Neural cell (in vitro differentiated cells): ENCODE results near the gene NPM3. TPM values are rescaled to one million over a fixed set of nuclear protein-coding genes. Genes with fewer than 3 reads are reported as not detected.

ENCODE experiments used
- H2AFZ ChIP-seq: fragments of 200-600, 300-800 bp; sonication (generic), shearing (Covaris generic); 2 replicates; pipeline ENCODE4 v1.6.0; 2014; ENCODE audit warnings: low read depth, mild to moderate bottlenecking, antibody characterized with exemption, low read length, moderate library complexity
- H3F3A ChIP-seq: fragments of 200-600 bp; shearing (Covaris generic); 2 replicates; pipeline ENCODE4 v1.6.1; 2016; ENCODE audit warnings: mild to moderate bottlenecking, moderate library complexity, mixed read lengths, antibody characterized with exemption, low read length; ENCODE audit not compliant: insufficient read depth, poor library complexity, severe bottlenecking
- H3K27ac ChIP-seq: fragments of 200-600, 300-800 bp; sonication (generic), shearing (Covaris generic); 2 replicates; pipeline ENCODE4 v1.5.1; 2014; ENCODE audit warnings: mild to moderate bottlenecking, low read length, moderate library complexity
- H3K27me3 ChIP-seq: fragments of 300-800, 200-600 bp; sonication (generic), shearing (Covaris generic); 2 replicates; pipeline ENCODE4 v1.6.0; 2014; ENCODE audit warnings: mild to moderate bottlenecking, low read depth, low read length, moderate library complexity; ENCODE audit not compliant: insufficient read depth
- H3K36me3 ChIP-seq: fragments of 300-800, 200-600 bp; sonication (generic), shearing (Covaris generic); 2 replicates; pipeline ENCODE4 v1.5.1; 2014; ENCODE audit warnings: mild to moderate bottlenecking, antibody characterized with exemption, low read length, moderate library complexity; ENCODE audit not compliant: insufficient read depth
- H3K4me2 ChIP-seq: fragments of 300-800, 200-600 bp; sonication (generic), shearing (Covaris generic); 2 replicates; pipeline ENCODE4 v1.6.0; 2014; ENCODE audit warnings: mild to moderate bottlenecking, low read length
- H3K4me3 ChIP-seq: fragments of 300-800, 200-600 bp; sonication (generic), shearing (Covaris generic); 2 replicates; pipeline ENCODE4 v1.5.1; 2014; ENCODE audit warnings: mild to moderate bottlenecking, low read length, moderate library complexity
- H3K79me2 ChIP-seq: fragments of 200-600 bp; shearing (Covaris generic); replicated peaks from 2 replicates; pipeline ENCODE4 v1.6.0; 2014; ENCODE audit warnings: mild to moderate bottlenecking, low read length, moderate library complexity; ENCODE audit not compliant: insufficient read depth
- H3K9ac ChIP-seq: fragments of 300-800, 200-600 bp; sonication (generic), shearing (Covaris generic); 2 replicates; pipeline ENCODE4 v1.6.1; 2016; ENCODE audit warnings: mild to moderate bottlenecking, low read length, mixed read lengths
- H3K9me2 ChIP-seq: fragments of 200-600 bp; shearing (Covaris generic); 2 replicates; pipeline ENCODE4 v1.6.1; 2016; ENCODE audit warnings: mild to moderate bottlenecking, low read length, mixed read lengths; ENCODE audit not compliant: insufficient read depth
- H3K9me3 ChIP-seq: fragments of 200-600, 300-800 bp; sonication (generic), shearing (Covaris generic); 2 replicates; pipeline ENCODE4 v1.6.1; 2016; ENCODE audit warnings: mild to moderate bottlenecking, mixed run types, low read length, moderate library complexity, mixed read lengths
- H4K20me1 ChIP-seq: fragments of 200-600 bp; shearing (Covaris generic); 2 replicates; pipeline ENCODE4 v1.6.1; 2016; ENCODE audit warnings: mild to moderate bottlenecking, mixed run types; ENCODE audit not compliant: insufficient read depth
- CTCF ChIP-seq: fragments of 450-650 bp; IDR thresholded peaks from 2 replicates; pipeline ENCODE4 v1.5.1; 2014; ENCODE audit warnings: antibody characterized with exemption, mild to moderate bottlenecking, moderate library complexity; ENCODE audit not compliant: poor library complexity, severe bottlenecking
- EP300 ChIP-seq: fragments of 450-650 bp; conservative IDR thresholded peaks from 2 replicates; pipeline ENCODE4 v1.6.1; 2014; ENCODE audit warnings: antibody characterized with exemption, mild to moderate bottlenecking, moderate library complexity; ENCODE audit not compliant: poor library complexity, severe bottlenecking
- EZH2 ChIP-seq: fragments of 200-600, 300-800 bp; shearing (Covaris generic), sonication (generic); IDR thresholded peaks from 2 replicates; pipeline ENCODE4 v1.6.1; 2014; ENCODE audit warnings: antibody characterized with exemption, low read length, borderline replicate concordance, mild to moderate bottlenecking; ENCODE audit not compliant: insufficient read depth, poor library complexity, severe bottlenecking
- MXI1 ChIP-seq: fragments of 450-650 bp; conservative IDR thresholded peaks from 2 replicates; pipeline ENCODE4 v1.6.1; 2014; ENCODE audit warnings: antibody characterized with exemption, mild to moderate bottlenecking; ENCODE audit not compliant: poor library complexity, severe bottlenecking
- POLR2AphosphoS5 ChIP-seq: IDR thresholded peaks from 2 replicates; pipeline ENCODE4 v1.6.1; 2012
- RAD21 ChIP-seq: fragments of 450-650 bp; conservative IDR thresholded peaks from 2 replicates; pipeline ENCODE4 v1.6.1; 2014; ENCODE audit warnings: antibody characterized with exemption, mild to moderate bottlenecking, moderate library complexity
- REST ChIP-seq: IDR thresholded peaks from 2 replicates; pipeline ENCODE4 v1.6.1; 2012; ENCODE audit warnings: borderline replicate concordance
- SMC3 ChIP-seq: fragments of 450-650 bp; conservative IDR thresholded peaks from 2 replicates; pipeline ENCODE4 v1.6.1; 2014; ENCODE audit warnings: antibody characterized with exemption, mild to moderate bottlenecking, moderate library complexity; ENCODE audit not compliant: poor library complexity
- TAF1 ChIP-seq: IDR thresholded peaks from 2 replicates; pipeline ENCODE4 v1.6.1; 2012; ENCODE audit warnings: low read depth
- polyA plus RNA-seq: library from polyadenylated mRNA; depleted of rRNA; stranded (reverse); fragments of >200 nt; gene quantifications from 2 replicates; pipeline ENCODE4 v1.2.3, GENCODE V29; 2014

NPM3 gene
- polyA plus RNA-seq, 1 donor from 2014 or later, result 53.0 TPM

- H3F3A ChIP-seq, result peaks cover 5% of the 10 kb centered on the region
- H3K4me3 ChIP-seq, result peak within 1 kb of the TSS; percentile 99
- peaks cover 51% of the 10 kb centered on the region for H3K79me2 ChIP-seq
- peak; percentile 44 for TF ChIP-seq SMC3
- no peak for TF ChIP-seq CTCF
- peak; percentile 100 for TF ChIP-seq POLR2AphosphoS5
- TF ChIP-seq MXI1, result no peak
- peak; percentile 100 for TF ChIP-seq TAF1
- peak; percentile 100 for TF ChIP-seq REST
- peak; percentile 21 for TF ChIP-seq RAD21
- TF ChIP-seq EP300, result peak; percentile 87
- H3K36me3 ChIP-seq, result no peaks in the 10 kb centered on the region
- H3K9me3 ChIP-seq, result no peaks in the 10 kb centered on the region
- peaks cover 47% of the 10 kb centered on the region for H4K20me1 ChIP-seq
- H3K4me2 ChIP-seq, result peak within 1 kb of the TSS; percentile 94
- no peaks in the 10 kb centered on the region for H3K9me2 ChIP-seq
- no peaks in the 10 kb centered on the region for H3K27me3 ChIP-seq
- peak within 1 kb of the TSS; percentile 97 for H3K9ac ChIP-seq
- H3K27ac ChIP-seq, result peak within 1 kb of the TSS; percentile 97
- H2AFZ ChIP-seq, result peak within 1 kb of the TSS; percentile 16
These were observed 35.0 kb upstream of the NPM3 start, which contains the start of gene OGA for GRCh38 chr10:101818119-101818871. Gene OGA (minus strand): TSS chr10:101818444. CDS start chr10:101818022, 422 bp downstream.

- H3K79me2 ChIP-seq, result peaks cover 59% of the 10 kb centered on the region
- peaks cover 5% of the 10 kb centered on the region for H3F3A ChIP-seq
- H4K20me1 ChIP-seq, result peaks cover 55% of the 10 kb centered on the region
- TF ChIP-seq MXI1, result no peak
- no peak for TF ChIP-seq TAF1
- TF ChIP-seq REST, result no peak
- TF ChIP-seq POLR2AphosphoS5, result no peak
- no peak for TF ChIP-seq EZH2
- no peak for TF ChIP-seq CTCF
- TF ChIP-seq RAD21, result no peak
- no peak for TF ChIP-seq SMC3
- TF ChIP-seq EP300, result no peak
- no peaks in the 10 kb centered on the region for H3K27me3 ChIP-seq
- peak overlapping the region; percentile 99 for H3K4me3 ChIP-seq
- peak overlapping the region; percentile 43 for H3K4me2 ChIP-seq
- H3K9me2 ChIP-seq, result no peaks in the 10 kb centered on the region
- H3K36me3 ChIP-seq, result no peaks in the 10 kb centered on the region
- peak overlapping the region; percentile 97 for H3K27ac ChIP-seq
- H3K9ac ChIP-seq, result peak overlapping the region; percentile 97
- no peak overlapping the region for H2AFZ ChIP-seq
- no peaks in the 10 kb centered on the region for H3K9me3 ChIP-seq
These were observed 34.3 kb upstream of the NPM3 start for GRCh38 chr10:101817337-101818118.
